GM23248 (cell line): Measurements from ENCODE around the gene MTHFD1L. TPM values are rescaled to one million over a fixed set of nuclear protein-coding genes. Genes with fewer than 3 reads are reported as not detected.

Experiments used
- DNase-seq: peaks from one replicate; pipeline ENCODE4 v3.0.0-alpha.2; 2015
- H2AFZ ChIP-seq: fragments of 200-600 bp; sonication (generic); 2 replicates; pipeline ENCODE4 v1.6.1; 2016; ENCODE audit warnings: antibody characterized with exemption
- H3F3A ChIP-seq: fragments of 200-600 bp; sonication (generic); 2 replicates; pipeline ENCODE4 v1.6.1; 2016; ENCODE audit warnings: mild to moderate bottlenecking, antibody characterized with exemption, mixed run types; ENCODE audit not compliant: insufficient read depth
- H3K27ac ChIP-seq: fragments of 200-600 bp; sonication (generic); 2 replicates; pipeline ENCODE4 v1.5.1; 2016; ENCODE audit warnings: mild to moderate bottlenecking
- H3K27me3 ChIP-seq: fragments of 200-600 bp; sonication (generic); replicated peaks from 2 replicates; pipeline ENCODE4 v1.6.1; 2016; ENCODE audit warnings: mild to moderate bottlenecking; ENCODE audit not compliant: insufficient read depth
- H3K36me3 ChIP-seq: fragments of 200-600 bp; sonication (generic); 2 replicates; pipeline ENCODE4 v1.6.1; 2016; ENCODE audit warnings: low read depth, mild to moderate bottlenecking
- H3K4me1 ChIP-seq: fragments of 200-600 bp; sonication (generic); 2 replicates; pipeline ENCODE4 v1.6.1; 2016; ENCODE audit warnings: mild to moderate bottlenecking; ENCODE audit not compliant: insufficient read depth
- H3K4me2 ChIP-seq: fragments of 200-600 bp; sonication (generic); one replicate; pipeline ENCODE4 v1.6.1; 2016; ENCODE audit warnings: mild to moderate bottlenecking; ENCODE audit not compliant: unreplicated experiment
- H3K4me3 ChIP-seq: fragments of 200-600 bp; sonication (generic); 2 replicates; pipeline ENCODE4 v1.5.1; 2016; ENCODE audit warnings: mild to moderate bottlenecking
- H3K79me2 ChIP-seq: fragments of 200-600 bp; sonication (generic); 2 replicates; pipeline ENCODE4 v1.6.1; 2016; ENCODE audit warnings: mild to moderate bottlenecking; ENCODE audit not compliant: insufficient read depth
- H3K9ac ChIP-seq: fragments of 200-600 bp; sonication (generic); 2 replicates; pipeline ENCODE4 v1.6.1; 2016; ENCODE audit warnings: mild to moderate bottlenecking
- H3K9me2 ChIP-seq: fragments of 200-600 bp; sonication (generic); 2 replicates; pipeline ENCODE4 v1.6.1; 2016; ENCODE audit warnings: mixed run types, mild to moderate bottlenecking, moderate library complexity; ENCODE audit not compliant: insufficient read depth
- H3K9me3 ChIP-seq: fragments of 200-600 bp; sonication (generic); one replicate; pipeline ENCODE4 v1.6.1; 2017; ENCODE audit warnings: low read depth
- H4K20me1 ChIP-seq: fragments of 200-600 bp; sonication (generic); 2 replicates; pipeline ENCODE4 v1.6.0; 2016; ENCODE audit not compliant: insufficient read depth
- EZH2 ChIP-seq: fragments of 200-600 bp; sonication (generic); IDR thresholded peaks from 2 replicates; pipeline ENCODE4 v1.6.1; 2018; ENCODE audit warnings: antibody characterized with exemption, mild to moderate bottlenecking; ENCODE audit not compliant: insufficient read depth, poor library complexity, severe bottlenecking
- EZH2phosphoT487 ChIP-seq: fragments of 200-600 bp; sonication (generic); IDR thresholded peaks from 2 replicates; pipeline ENCODE4 v1.6.1; 2018; ENCODE audit warnings: antibody characterized with exemption, moderate library complexity, mild to moderate bottlenecking, low read depth; ENCODE audit not compliant: insufficient read depth
- WGBS, 2 experiments: methylation state at CpG; one replicate each; pipeline ENCODE4 v1.1.6; 2015 to 2017; ENCODE audit warnings: low lambda C conversion rate in 2 of 2, low coverage in 1 of 2; ENCODE audit errors: missing lambda C conversion rate in 2 of 2; 5-methylcytosine and 5-hydroxymethylcytosine counted together
- in situ Hi-C: fragments of 300-500 bp; cut with MboI; formaldehyde crosslinking; loops from 2 replicates; pipeline ENCODE4 v1.15.0; 2020
- polyA plus RNA-seq: library from polyadenylated mRNA; unstranded; fragments of >200 nt; fragmentation: Nextera tagmentation; extraction: Ambion mirVana; gene quantifications from 2 replicates; pipeline ENCODE4 v1.2.1, GENCODE V29; 2016
- total RNA-seq: library from RNA; depleted of rRNA; stranded (reverse); fragments of >200 nt; shearing (Covaris generic); gene quantifications from 2 replicates; pipeline ENCODE4 v1.2.3, GENCODE V29; 2014

MTHFD1L gene
- total and polyA plus RNA-seq, 2 experiments from 2014 or later = 57.6 to 99.6 TPM

GRCh38 chr6:151018046-151018445, 152.5 kb downstream of the MTHFD1L start:
- no peak for TF ChIP-seq EZH2phosphoT487
- no peak for TF ChIP-seq EZH2
- no peaks in the 10 kb centered on the region for H3K9me2 ChIP-seq
- H3K9ac ChIP-seq = no peak overlapping the region
- no peaks in the 10 kb centered on the region for H4K20me1 ChIP-seq
- no peak overlapping the region for H3K27ac ChIP-seq
- H3K4me3 ChIP-seq = no peak overlapping the region
- no peak overlapping the region for H3K4me2 ChIP-seq
- H3K79me2 ChIP-seq = no peaks in the 10 kb centered on the region
- no peak for DNase-seq
- H3K36me3 ChIP-seq = peaks cover 80% of the 10 kb centered on the region
- H3F3A ChIP-seq = peaks cover 12% of the 10 kb centered on the region; the same call in 1 of the 2 replicates
- H3K4me1 ChIP-seq = no peaks in the 10 kb centered on the region
- no peak overlapping the region for H2AFZ ChIP-seq
- WGBS, 2 experiments = 79 to 82% methylated on average over 8 of the region's 8 CpGs
- H3K27me3 ChIP-seq = no peaks in the 10 kb centered on the region
- in situ Hi-C loops = loop anchor here (10.0 kb wide), 1 partner anchor 307 kb away; no protein-coding TSS in a partner anchor
- no peaks in the 10 kb centered on the region for H3K9me3 ChIP-seq

- Histone ChIP-seq H3K79me2 (no peaks in the 10 kb centered on the region), H3K27me3 (no peaks in the 10 kb centered on the region), H3K9me3 (no peaks in the 10 kb centered on the region), H2AFZ (no peak overlapping the region), H3K9ac (no peak overlapping the region), H3K4me1 (no peaks in the 10 kb centered on the region), H4K20me1 (no peaks in the 10 kb centered on the region), H3F3A (0 out of 2 replicates have a peak, but pooled peaks cover 6% of the 10 kb centered on the region), H3K4me3 (no peak overlapping the region), H3K4me2 (no peak overlapping the region), H3K27ac (no peak overlapping the region), H3K36me3 (peaks cover 80% of the 10 kb centered on the region), H3K9me2 (no peaks in the 10 kb centered on the region)
- 91 to 92% methylated on average over 7 of the region's 7 CpGs for WGBS, 2 experiments
- no peak for DNase-seq
- in situ Hi-C loops = loop anchor here (10.0 kb wide), 1 partner anchor 306 kb away; no protein-coding TSS in a partner anchor
- no peak for TF ChIP-seq EZH2
- TF ChIP-seq EZH2phosphoT487 = no peak
Measured at GRCh38 chr6:151018911-151019782, 153.6 kb downstream of the MTHFD1L start.

- TF ChIP-seq EZH2phosphoT487 = no peak
- Histone ChIP-seq H3K27me3 (no peaks in the 10 kb centered on the region), H3K4me3 (no peak overlapping the region), H3K9me3 (no peaks in the 10 kb centered on the region), H3K4me2 (no peak overlapping the region), H3K36me3 (peaks cover 77% of the 10 kb centered on the region), H3K9me2 (no peaks in the 10 kb centered on the region), H3K9ac (no peak overlapping the region), H3K79me2 (no peaks in the 10 kb centered on the region), H4K20me1 (no peaks in the 10 kb centered on the region), H3K4me1 (no peaks in the 10 kb centered on the region), H3F3A (0 out of 2 replicates have a peak, but pooled peaks cover 6% of the 10 kb centered on the region), H2AFZ (no peak overlapping the region), H3K27ac (no peak overlapping the region)
- DNase-seq = no peak
- in situ Hi-C loops = no loop called here
- 88 to 89% methylated on average over 4 of the region's 4 CpGs for WGBS, 2 experiments
Measured at GRCh38 chr6:151021896-151022295, 156.4 kb downstream of the MTHFD1L start.

GRCh38 chr6:151022492-151022891, 157.0 kb downstream of the MTHFD1L start:
- 90 to 94% methylated on average over 3 of the region's 3 CpGs for WGBS, 2 experiments
- no peaks in the 10 kb centered on the region for H3K79me2 ChIP-seq
- no peak overlapping the region for H2AFZ ChIP-seq
- H3K4me3 ChIP-seq = no peak overlapping the region
- no peaks in the 10 kb centered on the region for H3K9me2 ChIP-seq
- no peak for DNase-seq
- peaks cover 74% of the 10 kb centered on the region for H3K36me3 ChIP-seq
- TF ChIP-seq EZH2 (no peak), EZH2phosphoT487 (no peak)
- H4K20me1 ChIP-seq = no peaks in the 10 kb centered on the region
- no peak overlapping the region for H3K9ac ChIP-seq
- in situ Hi-C loops = no loop called here
- no peak overlapping the region for H3K27ac ChIP-seq
- H3K4me2 ChIP-seq = no peak overlapping the region
- 0 out of 2 replicates have a peak, but pooled peaks cover 6% of the 10 kb centered on the region for H3F3A ChIP-seq
- H3K4me1 ChIP-seq = no peaks in the 10 kb centered on the region
- no peaks in the 10 kb centered on the region for H3K9me3 ChIP-seq
- H3K27me3 ChIP-seq = no peaks in the 10 kb centered on the region
